ENCODE results near the gene ZNF333. TPM values are rescaled to one million over a fixed set of nuclear protein-coding genes. Genes with fewer than 3 reads are reported as not detected.
A peak's percentile ranks its signal among the peaks of the same experiment; 100 is the strongest.

ZNF333 gene
- total RNA-seq, 1 experiment from 2014 or later: 6.0 TPM

DNA sequence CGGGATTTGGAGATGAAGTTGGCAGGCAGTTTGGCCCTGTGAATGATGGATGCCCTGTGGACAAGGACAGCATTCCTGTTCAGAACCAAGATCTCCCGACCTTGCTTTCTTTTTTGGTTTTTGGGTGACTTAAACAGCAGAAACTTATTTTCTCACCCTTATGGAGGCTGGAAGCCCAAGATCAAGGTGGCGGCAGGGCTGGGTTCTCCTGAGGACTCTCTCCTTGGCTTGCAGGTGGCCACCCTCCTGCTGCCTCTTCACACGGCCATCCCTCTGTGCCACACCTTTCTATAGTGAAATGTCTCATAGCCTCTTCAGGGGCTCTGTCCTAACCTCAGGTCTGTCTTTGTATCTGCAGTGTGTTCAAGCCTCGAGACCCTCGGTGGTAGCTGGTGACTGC lies 14.0 kb downstream of the ZNF333 start:
- Histone ChIP-seq H2AK5ac (ENCODE audit: insufficient read length, low read length) (no peak overlapping the region), H4K91ac (ENCODE audit: insufficient read length, low read depth, low read length) (no peak overlapping the region), H3K23me2 (ENCODE audit: insufficient read length, low read depth, low read length, poor library complexity, severe bottlenecking) (no peaks in the 10 kb centered on the region), H3K9ac (ENCODE audit: extremely low read depth, insufficient read length, low read length) (no peak overlapping the region), H3K18ac (ENCODE audit: insufficient read length, low read depth, low read length) (no peak overlapping the region), H4K5ac (ENCODE audit: insufficient read length, low read depth, low read length) (no peak overlapping the region), H2BK120ac (ENCODE audit: low read depth, low read length, poor library complexity, severe bottlenecking) (no peak overlapping the region), H4K8ac (replicated peaks; ENCODE audit: insufficient read length, low read depth, low read length) (no peak overlapping the region), H2BK20ac (ENCODE audit: low read depth, low read length, poor library complexity, severe bottlenecking) (no peak overlapping the region), H3K4me2 (ENCODE audit: insufficient read depth, insufficient read length, low read length) (no peak overlapping the region), H3K9me3 (ENCODE audit: control insufficient read depth, low read depth, low read length) (no peaks in the 10 kb centered on the region), H3K27ac (ENCODE audit: insufficient read length, low read depth, low read length) (no peak overlapping the region), H2BK15ac (ENCODE audit: low read depth, low read length) (no peak overlapping the region), H2AFZ (ENCODE audit: low read length) (no peak overlapping the region), H3K23ac (ENCODE audit: insufficient read length, low read depth, low read length) (no peak overlapping the region), H2BK5ac (ENCODE audit: insufficient read length, low read length) (no peak overlapping the region), H3T11ph (ENCODE audit: low read length) (no peak overlapping the region), H3K27me3 (ENCODE audit: insufficient read depth, low read length) (no peaks in the 10 kb centered on the region), H3K4me1 (ENCODE audit: insufficient read depth, low read length) (no peaks in the 10 kb centered on the region), H3K4ac (ENCODE audit: low read depth, low read length) (no peak overlapping the region), H3K79me1 (ENCODE audit: insufficient read depth, low read depth, low read length, poor library complexity, severe bottlenecking) (no peaks in the 10 kb centered on the region), H3K56ac (ENCODE audit: insufficient read length, low read depth, low read length) (no peak overlapping the region), H2BK12ac (ENCODE audit: insufficient read length, low read depth, low read length) (no peak overlapping the region), H3K14ac (ENCODE audit: insufficient read depth, low read length) (no peak overlapping the region), H3K79me2 (ENCODE audit: insufficient read depth, low read length) (no peaks in the 10 kb centered on the region), H4K20me1 (ENCODE audit: control insufficient read depth, insufficient read depth, insufficient read length) (no peaks in the 10 kb centered on the region)
- Mint-ChIP-seq H3K9me3 (peaks cover 17 to 25% of the 10 kb centered on the region in 2 experiments), H3K27me3 (ENCODE audit: low read depth) (no peaks in the 10 kb centered on the region), H3K27ac (peak overlapping the region in 1 of 3 experiments; percentile 23; a peak in 2 of 7 replicates), H3K4me3 (no peak overlapping the region; a peak in 1 of 5 replicates), H3K36me3 (ENCODE audit: insufficient read depth in 1 of 3, low read depth in 3 of 3) (peaks cover 70 to 92% (median 84%) of the 10 kb centered on the region in 3 experiments), H3K4me1 (no peaks in the 10 kb centered on the region)
- no peak for DNase-seq
- no CpG with 5 or more reads among the region's 6 CpGs for WGBS (ENCODE audit: extremely low coverage, insufficient read length, low lambda C conversion rate)
- TF ChIP-seq CTCF (conservative IDR thresholded peaks at IDR 0.05): no peak
